Activated CD4-positive, alpha-beta T cell treated with anti-CD3 and anti-CD28 coated beads, Interleukin-2, Interleukin-4, amounts not matched to agents 100 ng/mL and 50 ng/mL, durations not matched to agents 16 hours and 8 hours (primary cell): Measurements from ENCODE around the gene CLEC6A.
"Not testable (repeated sequence)": the region's sequence is repeated elsewhere in the genome, so short reads cannot be mapped to it uniquely, and the experiment has no call there.

Source experiments
- DNase-seq: peaks from one replicate; pipeline ENCODE4 v3.0.0-alpha.2; 2020; ENCODE audit warnings: low spot score

The CLEC6A gene

DNA sequence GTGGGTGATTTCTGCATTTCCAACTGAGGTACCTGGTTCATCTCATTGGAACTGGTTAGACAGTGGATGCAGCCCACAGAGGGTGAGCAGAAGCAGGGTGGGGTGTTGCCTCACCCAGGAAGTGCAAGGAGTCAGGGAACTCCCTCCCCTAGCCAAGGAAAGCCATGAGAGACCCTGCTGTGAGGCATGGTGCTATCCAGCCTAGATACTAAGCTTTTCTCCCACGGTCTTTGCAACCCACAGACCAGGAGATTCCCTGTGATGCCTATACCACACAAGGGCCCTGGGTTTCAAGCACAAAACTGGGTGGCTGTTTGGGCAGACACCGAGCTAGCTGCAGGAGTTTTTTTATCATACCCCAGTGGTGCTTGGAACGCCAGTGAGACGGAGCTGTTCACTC, 39.9 kb downstream of the CLEC6A start:
- not testable (repeated sequence) for DNase-seq

DNA sequence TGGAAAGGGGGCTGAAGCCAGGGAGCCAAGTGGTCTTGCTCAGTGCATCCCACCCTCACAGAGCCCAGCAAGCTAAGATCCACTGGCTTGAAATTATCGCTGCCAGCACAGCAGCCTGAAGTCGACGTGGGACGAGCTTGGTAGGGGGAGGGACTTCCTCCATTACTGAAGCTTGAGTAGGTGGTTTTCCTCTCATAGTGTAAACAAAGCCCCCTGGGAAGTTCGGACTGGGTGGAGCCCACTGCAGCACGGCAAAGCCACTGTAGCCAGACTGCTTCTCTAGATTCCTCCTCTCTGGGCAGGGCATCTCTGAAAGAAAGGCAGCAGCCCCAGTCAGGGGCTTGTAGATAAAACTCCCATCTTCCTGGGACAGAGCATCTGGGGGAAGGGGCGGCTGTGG, 40.3 kb downstream of the CLEC6A start:
- DNase-seq = not testable (repeated sequence)

DNA sequence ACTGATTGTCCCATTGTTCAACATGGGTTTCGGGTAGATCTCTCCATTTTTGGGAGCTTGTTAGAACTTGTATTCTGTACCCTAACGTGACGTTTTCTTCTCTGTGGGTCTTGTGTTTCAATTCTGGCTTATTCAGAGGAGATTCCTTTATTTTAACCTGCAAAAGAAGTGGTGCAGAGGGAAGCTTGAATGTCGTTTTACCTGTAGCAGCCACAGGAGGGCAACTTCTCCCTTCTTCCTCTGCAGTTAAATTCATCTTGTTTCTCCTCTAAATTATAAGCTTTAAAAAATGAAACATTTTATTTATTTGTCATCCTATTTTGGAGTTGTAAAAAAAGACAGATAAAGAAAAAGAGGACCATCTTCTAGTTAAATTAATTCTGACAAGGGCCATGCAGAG, 43.9 kb downstream of the CLEC6A start:
- DNase-seq = no peak

DNA sequence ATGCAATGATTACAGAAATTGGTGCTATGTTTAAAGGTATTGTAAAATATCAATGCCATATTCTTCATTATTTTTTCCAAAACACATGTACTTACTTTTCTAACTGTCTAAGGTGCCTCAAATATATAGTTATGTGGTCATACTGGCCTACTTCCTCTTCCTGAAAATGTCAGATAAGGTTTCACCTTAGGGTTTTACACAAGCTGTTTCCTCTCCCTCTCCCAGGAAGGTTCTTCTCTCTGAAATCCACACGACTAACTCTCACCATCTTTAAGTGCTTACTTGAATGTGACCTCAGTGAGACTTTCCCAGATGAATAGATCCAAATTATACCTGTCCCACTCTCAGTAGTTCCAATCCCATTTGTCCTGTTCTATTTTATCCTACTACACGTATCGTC, 46.0 kb downstream of the CLEC6A start:
- DNase-seq = no peak

DNA sequence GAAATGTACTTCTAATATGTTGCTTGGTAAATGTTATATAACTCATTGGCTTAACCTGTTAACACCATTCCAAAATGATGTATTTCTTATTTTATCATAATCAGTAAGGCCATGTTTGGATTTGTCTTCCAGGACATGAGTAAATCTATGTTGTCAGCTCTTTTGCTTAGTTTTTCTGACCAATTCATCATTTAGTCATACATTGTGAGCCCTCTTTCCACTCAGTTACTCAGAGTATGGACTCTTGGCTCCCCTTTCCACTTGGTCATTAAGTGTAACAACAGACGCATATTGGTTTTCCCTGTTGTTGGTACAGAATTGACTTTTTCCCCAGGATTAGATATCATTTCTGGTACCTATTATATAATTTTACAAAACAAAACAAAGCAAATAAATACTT, 48.6 kb downstream of the CLEC6A start:
- no peak for DNase-seq

DNA sequence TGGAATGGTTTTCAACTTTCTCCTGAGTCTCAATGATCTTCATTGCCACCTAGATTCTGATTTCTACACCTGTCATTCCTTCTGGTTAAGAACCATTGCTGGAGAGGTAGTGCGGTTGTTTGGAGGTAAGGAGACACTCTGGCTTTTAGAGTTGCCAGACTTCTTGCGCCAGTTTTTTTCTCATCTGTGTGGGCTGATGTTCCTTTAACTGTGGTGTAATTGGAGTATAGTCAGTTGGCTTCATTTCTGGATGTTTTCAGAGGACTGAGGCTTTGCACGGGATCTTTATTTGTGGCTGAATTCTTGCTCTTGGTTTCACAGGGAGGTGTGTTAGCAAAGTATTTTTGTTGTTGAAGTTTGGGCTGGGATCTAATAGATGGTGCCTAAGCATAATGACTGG, 51.8 kb downstream of the CLEC6A start:
- DNase-seq = no peak

- no peak for DNase-seq
Measured at GRCh38 chr12:8508223-8508622, 52.5 kb downstream of the CLEC6A start.

- no peak for DNase-seq
Measured at GRCh38 chr12:8508910-8509841, 53.4 kb downstream of the CLEC6A start.

DNA sequence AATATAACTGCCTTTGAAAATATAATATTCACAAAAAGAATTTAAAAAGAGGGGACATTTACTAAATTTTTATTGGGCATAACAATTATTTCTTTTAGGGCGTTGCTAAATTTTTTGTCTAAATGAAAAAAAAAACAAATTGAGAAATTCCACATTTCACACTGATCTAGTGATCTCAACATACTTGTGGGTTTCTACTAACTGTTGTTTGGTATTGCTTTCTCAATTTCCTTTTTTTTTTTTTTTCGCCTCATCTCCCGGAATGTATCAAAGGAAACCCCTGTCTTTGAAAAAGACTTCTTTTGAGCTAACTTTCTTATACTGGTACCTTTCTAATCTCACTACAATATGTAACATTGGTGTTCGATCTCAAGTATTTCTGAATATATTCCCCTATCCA, 57.5 kb downstream of the CLEC6A start, which contains the start of gene CLEC4D:
Gene CLEC4D, plus strand, starts transcription at position 248 of the 400 bp plus-strand sequence. CDS start 230 bp downstream, outside the sequence.
- DNase-seq = no peak

DNA sequence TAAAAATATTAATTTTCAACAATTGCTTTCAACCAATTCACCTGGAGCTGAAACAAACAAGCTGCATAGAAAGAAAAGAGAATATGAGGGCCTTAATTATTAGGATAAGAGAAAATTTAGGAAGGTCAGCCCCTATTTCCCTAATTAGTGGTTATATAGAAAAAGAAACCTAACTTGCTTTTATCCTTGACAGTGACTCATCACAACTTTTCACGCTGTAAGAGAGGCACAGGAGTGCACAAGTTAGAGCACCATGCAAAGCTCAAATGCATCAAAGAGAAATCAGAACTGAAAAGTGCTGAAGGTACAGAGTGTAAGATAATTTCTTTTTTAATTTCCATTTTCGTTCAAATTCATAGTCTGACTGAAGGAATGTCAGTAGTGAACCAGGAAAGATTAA, 62.2 kb downstream of the CLEC6A start:
- DNase-seq = no peak

DNA sequence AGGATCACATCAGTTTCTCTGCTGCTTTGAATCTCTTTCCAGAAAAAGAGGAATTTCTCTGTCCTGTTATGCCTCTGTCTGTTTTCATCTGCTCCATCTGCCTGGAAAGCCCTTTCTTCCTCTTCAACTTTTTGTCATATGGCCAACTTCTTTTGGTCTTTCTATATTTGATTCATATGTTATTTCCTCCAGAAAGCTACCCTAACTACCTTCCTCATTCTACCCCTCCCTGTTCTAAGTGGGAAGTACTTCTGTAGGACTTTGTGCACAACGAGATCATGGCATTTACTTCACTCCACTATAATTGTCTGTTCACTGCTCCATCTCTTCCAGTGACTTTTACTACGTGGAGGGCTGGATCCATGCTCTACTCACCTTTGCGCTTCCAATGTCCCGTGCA, 63.4 kb downstream of the CLEC6A start:
- no peak for DNase-seq

GRCh38 chr12:8527250-8528130, 71.7 kb downstream of the CLEC6A start:
- DNase-seq = no peak
